C4-2B (cell line): ENCODE results near the gene LAMA5.

Source experiments
- H3K27ac ChIP-seq: fragments of 450-650 bp; 2 replicates; pipeline ENCODE4 v1.5.1; 2017
- CTCF ChIP-seq: fragments of 450-650 bp; conservative IDR thresholded peaks from 2 replicates; pipeline ENCODE4 v1.5.1; 2017; ENCODE audit warnings: mild to moderate bottlenecking
- ZFX ChIP-seq: fragments of 450-650 bp; IDR thresholded peaks from 2 replicates; pipeline ENCODE4 v1.6.1; 2017

The LAMA5 gene

DNA sequence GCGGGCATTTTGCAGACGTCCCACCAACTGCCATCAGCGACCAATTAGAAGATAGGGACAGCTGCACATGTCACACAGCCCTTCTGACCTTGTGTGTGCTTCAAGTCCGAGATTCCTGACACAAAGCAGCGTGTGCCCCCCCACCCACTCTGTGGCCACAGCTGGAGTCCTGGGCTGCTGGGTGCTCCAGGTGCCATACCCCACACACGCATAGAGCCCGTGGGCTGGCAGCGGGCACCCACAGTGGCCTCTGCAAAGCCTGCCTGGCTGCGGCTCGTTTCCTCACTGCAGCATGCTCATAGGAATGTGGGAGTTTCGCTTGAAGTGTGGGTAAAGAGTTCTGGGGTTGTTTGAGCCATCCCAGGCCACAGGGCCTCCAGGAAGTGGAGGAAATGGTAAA, 66.8 kb downstream of the LAMA5 start:
- no peak overlapping the region for H3K27ac ChIP-seq
- no peak for TF ChIP-seq ZFX
- no peak for TF ChIP-seq CTCF

GRCh38 chr20:62299666-62300236, 67.4 kb downstream of the LAMA5 start:
- TF ChIP-seq CTCF, result no peak
- no peak for TF ChIP-seq ZFX
- H3K27ac ChIP-seq, result no peak overlapping the region

DNA sequence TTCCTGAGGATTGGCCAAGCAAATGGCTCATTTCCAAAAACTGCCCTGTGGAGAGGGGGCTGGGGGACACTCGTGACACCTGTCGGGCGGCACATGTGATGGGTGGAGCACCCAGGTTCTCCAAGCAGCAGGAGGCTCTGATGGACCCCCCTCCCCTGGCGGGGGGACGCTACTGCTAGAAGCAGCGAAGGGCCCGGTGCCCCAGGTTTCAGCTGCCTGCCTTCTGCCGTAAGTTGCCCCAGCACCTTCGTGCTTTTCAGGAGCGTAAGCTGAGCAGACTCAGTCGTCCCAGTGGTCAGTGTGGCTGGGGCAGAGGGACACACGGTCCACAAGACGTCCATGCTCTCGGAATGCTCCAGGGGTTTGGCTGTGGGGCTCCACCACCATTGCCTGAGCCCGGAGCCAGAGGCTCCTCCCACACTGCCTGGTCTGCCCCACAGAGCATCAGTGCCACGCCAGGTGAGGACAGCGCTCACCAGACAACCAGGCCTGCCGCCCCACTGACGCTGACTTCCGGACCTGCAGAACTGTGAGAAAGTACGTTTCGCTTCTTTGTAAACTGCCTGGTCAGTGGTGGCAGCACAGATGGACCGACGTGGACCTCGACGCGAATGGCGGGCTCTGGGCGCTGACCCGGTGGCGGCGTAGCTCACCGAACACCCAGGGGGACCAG, 68.4 kb downstream of the LAMA5 start:
- TF ChIP-seq CTCF (no peak), ZFX (no peak)
- H3K27ac ChIP-seq, result no peak overlapping the region; the same call in 1 of the 2 replicates

GRCh38 chr20:62297449-62298227, 69.5 kb downstream of the LAMA5 start:
- peak overlapping the region; percentile 67 for H3K27ac ChIP-seq

GRCh38 chr20:62296724-62297448, 70.2 kb downstream of the LAMA5 start:
- no peak for TF ChIP-seq ZFX
- no peak for TF ChIP-seq CTCF
- peak overlapping the region; percentile 67 for H3K27ac ChIP-seq

More at GRCh38 chr20:62297449-62298227, 69.5 kb downstream of the LAMA5 start:
- no peak for TF ChIP-seq CTCF
- TF ChIP-seq ZFX, result no peak

DNA sequence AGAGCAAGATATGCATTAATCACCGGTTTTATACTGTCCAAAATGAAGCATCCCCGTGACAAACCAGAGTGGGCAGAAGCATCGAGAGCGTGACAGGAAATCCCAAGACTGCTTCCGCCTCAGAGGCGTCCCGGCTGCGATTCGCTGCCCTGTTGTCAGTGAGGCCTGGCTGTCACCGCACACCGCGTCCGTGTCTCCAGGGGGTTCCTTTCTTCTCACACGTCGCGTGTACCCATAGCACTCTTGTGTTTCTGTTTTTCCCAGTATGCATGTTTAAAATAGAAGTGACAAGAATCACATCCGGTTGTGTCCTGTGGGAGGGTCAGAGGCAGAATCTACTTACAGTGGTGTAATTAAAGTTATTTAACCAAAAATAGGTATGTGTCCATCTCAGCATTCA, 72.6 kb downstream of the LAMA5 start:
- no peak for TF ChIP-seq CTCF
- no peak for TF ChIP-seq ZFX
- H3K27ac ChIP-seq, result no peak overlapping the region

DNA sequence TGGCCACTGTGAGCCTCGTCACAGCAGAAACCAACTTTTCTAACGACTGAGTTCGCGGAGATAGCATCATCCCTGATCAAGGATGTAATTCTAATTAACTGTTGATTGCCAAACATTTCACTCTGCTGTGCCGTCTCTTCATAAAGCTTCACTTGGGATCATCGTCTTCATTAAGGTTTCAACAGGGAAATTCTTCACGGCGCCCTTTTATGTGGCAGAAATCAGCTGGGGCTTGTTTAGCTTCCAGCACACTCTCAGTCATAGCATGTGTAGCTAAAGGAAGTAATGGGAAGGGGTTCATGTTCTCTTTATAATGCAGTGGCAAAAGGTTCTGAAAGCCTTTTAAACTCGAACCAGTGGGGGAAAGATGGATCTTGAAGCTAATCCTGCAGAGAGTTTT, 73.2 kb downstream of the LAMA5 start:
- H3K27ac ChIP-seq, result no peak overlapping the region
- TF ChIP-seq ZFX (no peak), CTCF (no peak)
